HCT116 (cell line): Measurements from ENCODE around the gene YTHDF1. TPM values are rescaled to one million over a fixed set of nuclear protein-coding genes. Genes with fewer than 3 reads are reported as not detected.

Experiments
- ATAC-seq: fragments of 200-7000 bp; cut with Tn5 transposase; 2 replicates; pipeline ENCODE4 v1.9.1; 2020; ENCODE audit warnings: mild to moderate bottlenecking, moderate library complexity
- BruUV-seq: library from RNA; stranded (reverse); fragments of 400-500 nt; replicated peaks from 2 replicates; lab custom pipeline; 2021; lab: Mats Ljungman, UMichigan
- CTCF ChIA-PET: fragments of 300-600 bp; sonication (Branson Sonifier 250); formaldehyde crosslinking; loops from one replicate; lab custom pipeline; 2021; ENCODE audit warnings: antibody characterized with exemption; lab: Charles Lee
- POLR2A ChIA-PET: fragments of 300-600, 350-600 bp; sonication (Branson Sonifier 250); formaldehyde crosslinking; loops from one replicate; lab custom pipeline; 2021; ENCODE audit warnings: antibody characterized with exemption; lab: Charles Lee
- RAD21 ChIA-PET, 2 experiments: fragments of 300-600 bp; sonication (Branson Sonifier 250); formaldehyde crosslinking; loops; one replicate each; lab custom pipeline; 2023; ENCODE audit warnings: low total read pairs in 2 of 2; ENCODE audit not compliant: uncharacterized antibody in 2 of 2, unreplicated experiment in 2 of 2, low non-redundant PET in 1 of 2; lab: Charles Lee
- DNase-seq: peaks from one replicate; pipeline ENCODE4 v3.0.0-alpha.2; 2010; ENCODE audit warnings: low read depth, low spot score
- H2AFZ ChIP-seq: fragments of 200-600 bp; shearing (Covaris generic), sonication (generic); 2 replicates; pipeline ENCODE4 v1.6.1; 2017; ENCODE audit warnings: low read depth, mixed run types, mixed read lengths, antibody characterized with exemption, low read length; ENCODE audit not compliant: poor library complexity, severe bottlenecking
- H3K27ac ChIP-seq: 2 replicates; pipeline ENCODE4 v1.5.1; 2012; ENCODE audit warnings: low read depth, low read length
- H3K27me3 ChIP-seq: fragments of 200-600 bp; sonication (generic); 2 replicates; pipeline ENCODE4 v1.6.1; 2016; ENCODE audit warnings: mixed run types, low read length, mixed read lengths; ENCODE audit not compliant: insufficient read depth
- H3K36me3 ChIP-seq, 2 experiments: fragments of 200-500 bp in 1 of 2; fragments of 200-600 bp in 1 of 2; sonication (Bioruptor generic) in 1 of 2; sonication (generic) in 1 of 2; 2 replicates each; pipeline versions ENCODE4 v1.5.1 to v1.6.1; 2014 to 2016; ENCODE audit warnings: low read length in 2 of 2, inconsistent platforms in 1 of 2, mixed read lengths in 1 of 2, mixed run types in 1 of 2; ENCODE audit not compliant: insufficient read depth in 2 of 2, control insufficient read depth in 1 of 2
- H3K4me1 ChIP-seq, 2 experiments: fragments of 200-600 bp in 1 of 2; sonication (generic) in 1 of 2; 2 replicates each; pipeline versions ENCODE4 v1.5.1 to v1.6.1; 2012 to 2017; ENCODE audit warnings: low read length in 2 of 2, inconsistent platforms in 1 of 2, mild to moderate bottlenecking in 1 of 2, mixed read lengths in 1 of 2, mixed run types in 1 of 2, moderate library complexity in 1 of 2; ENCODE audit not compliant: insufficient read depth in 2 of 2, control insufficient read depth in 1 of 2
- H3K4me2 ChIP-seq: fragments of 200-600 bp; sonication (generic); 2 replicates; pipeline ENCODE4 v1.6.1; 2017; ENCODE audit warnings: mixed run types, low read length, mixed read lengths
- H3K4me3 ChIP-seq, 2 experiments: fragments of 200-600 bp in 1 of 2; sonication (generic) in 1 of 2; replicated peaks in 1 of 2; 2 replicates each; pipeline ENCODE4 v1.5.1; 2011 to 2016; ENCODE audit warnings: low read length in 2 of 2, control low read depth in 1 of 2, low read depth in 1 of 2, mild to moderate bottlenecking in 1 of 2, mixed read lengths in 1 of 2, mixed run types in 1 of 2
- H3K79me2 ChIP-seq: fragments of 200-600 bp; sonication (generic); 2 replicates; pipeline ENCODE4 v1.6.1; 2017; ENCODE audit warnings: mild to moderate bottlenecking, mixed run types, low read length, moderate library complexity, mixed read lengths; ENCODE audit not compliant: insufficient read depth
- H3K9ac ChIP-seq: fragments of 200-600 bp; sonication (generic); 2 replicates; pipeline ENCODE4 v1.6.1; 2016; ENCODE audit warnings: low read length, mixed read lengths
- H3K9me2 ChIP-seq: fragments of 200-600 bp; sonication (generic), shearing (Covaris generic); 2 replicates; pipeline ENCODE4 v1.6.1; 2017; ENCODE audit warnings: mixed run types, mild to moderate bottlenecking, moderate library complexity; ENCODE audit not compliant: insufficient read depth
- H3K9me3 ChIP-seq, 2 experiments: fragments of 200-500 bp in 1 of 2; fragments of 200-600 bp in 1 of 2; sonication (Bioruptor generic) in 1 of 2; sonication (generic) in 1 of 2; 2 replicates each; pipeline ENCODE4 v1.6.1; 2014 to 2017; ENCODE audit warnings: low read length in 2 of 2, mixed read lengths in 2 of 2, inconsistent platforms in 1 of 2, low read depth in 1 of 2, mild to moderate bottlenecking in 1 of 2, mixed run types in 1 of 2, moderate library complexity in 1 of 2; ENCODE audit not compliant: control insufficient read depth in 1 of 2, insufficient read depth in 1 of 2
- H4K20me1 ChIP-seq: fragments of 200-600 bp; sonication (generic), shearing (Covaris generic); 2 replicates; pipeline ENCODE4 v1.6.1; 2017; ENCODE audit warnings: mixed run types, mild to moderate bottlenecking, moderate library complexity; ENCODE audit not compliant: insufficient read depth
- CBX3 ChIP-seq: IDR thresholded peaks from 2 replicates; pipeline ENCODE4 v1.6.1; 2012; ENCODE audit warnings: low read depth
- CTCF ChIP-seq, 3 experiments: fragments of 200-600 bp in 1 of 3; sonication (generic) in 1 of 3; IDR thresholded peaks in 2 of 3; conservative IDR thresholded peaks in 1 of 3; 2 replicates each; pipeline ENCODE4 v1.5.1; 2012 to 2017; ENCODE audit warnings: low read depth in 2 of 3, low read length in 2 of 3, antibody characterized with exemption in 1 of 3, borderline replicate concordance in 1 of 3, control low read depth in 1 of 3, mild to moderate bottlenecking in 1 of 3, mixed read lengths in 1 of 3, mixed run types in 1 of 3, moderate library complexity in 1 of 3; ENCODE audit not compliant: insufficient read depth in 1 of 3
- EGR1 ChIP-seq: IDR thresholded peaks from 2 replicates; pipeline ENCODE4 v1.6.1; 2012; ENCODE audit warnings: low read depth
- ELF1 ChIP-seq: IDR thresholded peaks from 2 replicates; pipeline ENCODE4 v1.6.1; 2012; ENCODE audit warnings: low read depth, borderline replicate concordance
- EZH2phosphoT487 ChIP-seq: fragments of 200-600 bp; IDR thresholded peaks from 2 replicates; pipeline ENCODE4 v1.6.1; 2018; ENCODE audit warnings: antibody characterized with exemption, borderline replicate concordance
- JUND ChIP-seq: IDR thresholded peaks from 2 replicates; pipeline ENCODE4 v1.6.1; 2012
- MAX ChIP-seq: IDR thresholded peaks from 2 replicates; pipeline ENCODE4 v1.6.1; 2012
- POLR2A ChIP-seq: IDR thresholded peaks from 2 replicates; pipeline ENCODE4 v1.7.0; 2011; ENCODE audit warnings: borderline replicate concordance; ENCODE audit not compliant: insufficient read depth, insufficient read length; ENCODE audit errors: extremely low read depth
- POLR2AphosphoS5 ChIP-seq: IDR thresholded peaks from 2 replicates; pipeline ENCODE4 v1.6.1; 2011; ENCODE audit warnings: mild to moderate bottlenecking, low read depth, low read length, moderate library complexity
- REST ChIP-seq: IDR thresholded peaks from 2 replicates; pipeline ENCODE4 v1.6.1; 2012; ENCODE audit warnings: low read depth
- SIN3A ChIP-seq: IDR thresholded peaks from 2 replicates; pipeline ENCODE4 v1.6.1; 2012; ENCODE audit warnings: low read depth
- SP1 ChIP-seq: IDR thresholded peaks from 2 replicates; pipeline ENCODE4 v1.6.1; 2012; ENCODE audit warnings: low read depth
- SRF ChIP-seq: IDR thresholded peaks from 2 replicates; pipeline ENCODE4 v1.6.1; 2012; ENCODE audit warnings: low read depth
- YY1 ChIP-seq: IDR thresholded peaks from 2 replicates; pipeline ENCODE4 v1.6.1; 2011; ENCODE audit warnings: low read length, low read depth, moderate library complexity, mild to moderate bottlenecking; ENCODE audit not compliant: insufficient replicate concordance; ENCODE audit errors: extremely low read depth
- intact Hi-C: fragments of 100-400 bp; cut with micrococcal nuclease; formaldehyde crosslinking; loops from 2 replicates; pipeline ENCODE4 v1.10.0; 2022
- total RNA-seq: library from RNA; stranded (reverse); gene quantifications from one replicate; pipeline ENCODE4 v1.2.1, GENCODE V29; 2021; ENCODE audit not compliant: unreplicated experiment

YTHDF1 gene
- total RNA-seq, 1 experiment from 2014 or later = 42.8 TPM

- H3K27me3 ChIP-seq = no peaks in the 10 kb centered on the region
- ChIA-PET RAD21 (no interaction called here), POLR2A (no interaction called here)
- TF ChIP-seq SP1 (no peak), ELF1 (no peak), JUND (no peak), CBX3 (no peak), MAX (no peak), POLR2AphosphoS5 (no peak), CTCF (IDR thresholded peaks at IDR 0.05 in 2 of 3, conservative IDR thresholded peaks at IDR 0.05 in 1 of 3; ENCODE audit: borderline replicate concordance in 1 of 3, insufficient read depth in 1 of 3, low read depth in 2 of 3, low read length in 2 of 3) (no peak), EGR1 (no peak), EZH2phosphoT487 (no peak), SIN3A (no peak), REST (no peak), YY1 (no peak), POLR2A (no peak), SRF (no peak)
- TF ChIP-seq, all 23 proteins: peak for 0
- ATAC-seq = no peak
- BruUV-seq = no TSS peak
- no peak overlapping the region for H3K27ac ChIP-seq
- no peak overlapping the region for H3K4me3 ChIP-seq
- H2AFZ ChIP-seq = no peak overlapping the region
- no peak overlapping the region for H3K9ac ChIP-seq
- H3K9me2 ChIP-seq = no peaks in the 10 kb centered on the region
- no peaks in the 10 kb centered on the region for H3K36me3 ChIP-seq
- no peaks in the 10 kb centered on the region for H3K4me1 ChIP-seq
- no peak for DNase-seq
- H3K9me3 ChIP-seq = no peaks in the 10 kb centered on the region
- no peaks in the 10 kb centered on the region for H3K79me2 ChIP-seq
- intact Hi-C loops = no loop called here
- CTCF ChIA-PET = interaction anchor here (1.1 kb wide), 1 partner anchor 24 kb away, joined by 3 read pairs; no protein-coding TSS in a partner anchor
- H4K20me1 ChIP-seq = no peaks in the 10 kb centered on the region
- H3K4me2 ChIP-seq = no peak overlapping the region
Measured at GRCh38 chr20:63248835-63249591, 33.1 kb upstream of the YTHDF1 start.
